ENCODE data around the gene PSMD5. TPM values are rescaled to one million over a fixed set of nuclear protein-coding genes. Genes with fewer than 3 reads are reported as not detected.

Gene PSMD5
- total and polyA plus RNA-seq, 9 of the 15 experiments (the other 6 are each of a cell fraction or from before 2014, with no cell fraction given): 46.4 to 148 (median 76.3) TPM

DNA sequence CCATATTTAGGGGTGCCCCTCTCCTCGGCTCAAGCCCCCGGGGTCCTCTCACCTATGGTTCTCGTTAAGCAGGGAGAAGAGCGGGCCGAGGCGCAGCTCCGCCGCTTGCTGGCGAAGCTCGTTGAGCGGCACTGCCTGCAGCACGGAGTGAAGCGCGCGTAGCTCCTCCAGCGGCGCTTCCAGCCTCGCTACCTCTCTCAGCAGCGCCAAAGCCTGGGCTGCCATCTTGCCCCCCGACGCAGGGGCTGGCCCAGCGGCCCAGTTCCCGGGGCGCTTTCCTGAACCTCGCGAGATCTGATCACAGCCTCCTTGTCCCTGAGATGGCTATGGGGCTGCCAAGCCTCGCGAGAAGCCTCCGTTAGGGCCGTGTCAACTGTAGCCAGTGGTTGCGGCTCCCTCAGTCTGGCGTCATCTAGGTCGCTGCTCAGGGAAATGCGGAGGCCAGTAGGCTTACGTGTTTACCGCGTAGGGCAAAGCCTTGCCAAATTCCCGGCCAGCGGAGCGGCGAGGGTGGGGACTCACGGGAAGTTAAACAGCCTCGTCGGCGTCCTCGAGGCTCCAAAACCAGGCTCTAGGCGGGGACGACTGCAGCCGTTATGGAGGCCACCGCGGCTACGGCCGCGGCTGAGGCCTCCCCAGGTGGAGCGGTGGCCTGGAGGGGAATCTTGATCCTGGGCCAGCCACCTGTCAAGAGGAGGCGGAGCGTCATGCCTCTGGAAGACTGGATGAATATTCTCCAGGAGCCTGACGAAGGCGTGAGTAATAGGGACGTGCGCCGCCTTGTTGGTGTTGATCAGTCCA, at the start of gene PSMD5 (continued):
- TF ChIP-seq, protein P1, sequence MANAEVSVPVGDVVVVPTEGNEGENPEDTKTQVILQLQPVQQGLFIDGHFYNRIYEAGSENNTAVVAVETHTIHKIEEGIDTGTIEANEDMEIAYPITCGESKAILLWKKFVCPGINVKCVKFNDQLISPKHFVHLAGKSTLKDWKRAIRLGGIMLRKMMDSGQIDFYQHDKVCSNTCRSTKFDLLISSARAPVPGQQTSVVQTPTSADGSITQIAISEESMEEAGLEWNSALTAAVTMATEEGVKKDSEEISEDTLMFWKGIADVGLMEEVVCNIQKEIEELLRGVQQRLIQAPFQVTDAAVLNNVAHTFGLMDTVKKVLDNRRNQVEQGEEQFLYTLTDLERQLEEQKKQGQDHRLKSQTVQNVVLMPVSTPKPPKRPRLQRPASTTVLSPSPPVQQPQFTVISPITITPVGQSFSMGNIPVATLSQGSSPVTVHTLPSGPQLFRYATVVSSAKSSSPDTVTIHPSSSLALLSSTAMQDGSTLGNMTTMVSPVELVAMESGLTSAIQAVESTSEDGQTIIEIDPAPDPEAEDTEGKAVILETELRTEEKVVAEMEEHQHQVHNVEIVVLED (CRISPR knock-in tag; IDR thresholded peaks at IDR 0.05): no peak
- TF ChIP-seq BRD4 (IDR thresholded peaks at IDR 0.05) (peak; percentile 97; the same call in 1 of the 2 replicates), CHD2 (IDR thresholded peaks at IDR 0.05; ENCODE audit: low read depth, low read length) (peak; percentile 99), MAFF (IDR thresholded peaks at IDR 0.05; ENCODE audit: low read length) (peak; percentile 94; the same call in 1 of the 2 replicates), FOXJ2 (tag; IDR thresholded peaks at IDR 0.05) (no peak), POLR2AphosphoS2 (IDR thresholded peaks at IDR 0.05; ENCODE audit: low read length) (0 out of 2 replicates have a peak, but pooled peaks have one; percentile 29), TOE1 (IDR thresholded peaks at IDR 0.05; ENCODE audit: borderline replicate concordance) (no peak), TOE1 (CRISPR knock-in tag; IDR thresholded peaks at IDR 0.05; ENCODE audit: borderline replicate concordance, low read depth) (no peak), BCL6 (CRISPR knock-in tag; IDR thresholded peaks at IDR 0.05) (no peak), RHOXF2B (CRISPR knock-in tag; conservative IDR thresholded peaks at IDR 0.05) (0 out of 2 replicates have a peak, but pooled peaks have one; percentile 82), SETDB1 (IDR thresholded peaks at IDR 0.05; ENCODE audit: low read length) (peak; percentile 47), HIVEP1 (CRISPR knock-in tag; IDR thresholded peaks at IDR 0.05) (no peak), RBBP5 (IDR thresholded peaks at IDR 0.05; ENCODE audit: borderline replicate concordance, insufficient read depth, low read length, poor library complexity, severe bottlenecking) (peak; percentile 98), XRCC4 (IDR thresholded peaks at IDR 0.05; ENCODE audit: extremely low read depth, insufficient read depth, insufficient read length) (no peak), ZFPM2 (CRISPR knock-in tag; IDR thresholded peaks at IDR 0.05) (0 out of 2 replicates have a peak, but pooled peaks have one; percentile 86), GABPB2 (CRISPR knock-in tag; conservative IDR thresholded peaks at IDR 0.05) (peak; percentile 78; the same call in 1 of the 2 replicates), MIER1 (IDR thresholded peaks at IDR 0.05; ENCODE audit: low read depth) (no peak), RCOR1 (IDR thresholded peaks at IDR 0.05; ENCODE audit: borderline replicate concordance in 1 of 2, low read depth in 2 of 2, low read length in 2 of 2) (peak; percentile 17 to 45), MBD2 (IDR thresholded peaks at IDR 0.05; ENCODE audit: borderline replicate concordance, low read depth) (no peak)
- TF ChIP-seq, protein P2, sequence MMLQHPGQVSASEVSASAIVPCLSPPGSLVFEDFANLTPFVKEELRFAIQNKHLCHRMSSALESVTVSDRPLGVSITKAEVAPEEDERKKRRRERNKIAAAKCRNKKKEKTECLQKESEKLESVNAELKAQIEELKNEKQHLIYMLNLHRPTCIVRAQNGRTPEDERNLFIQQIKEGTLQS (IDR thresholded peaks at IDR 0.05): no peak
- TF ChIP-seq, protein P2 (CRISPR knock-in tag; conservative IDR thresholded peaks at IDR 0.05): peak; percentile 95
- TF ChIP-seq, protein P3, sequence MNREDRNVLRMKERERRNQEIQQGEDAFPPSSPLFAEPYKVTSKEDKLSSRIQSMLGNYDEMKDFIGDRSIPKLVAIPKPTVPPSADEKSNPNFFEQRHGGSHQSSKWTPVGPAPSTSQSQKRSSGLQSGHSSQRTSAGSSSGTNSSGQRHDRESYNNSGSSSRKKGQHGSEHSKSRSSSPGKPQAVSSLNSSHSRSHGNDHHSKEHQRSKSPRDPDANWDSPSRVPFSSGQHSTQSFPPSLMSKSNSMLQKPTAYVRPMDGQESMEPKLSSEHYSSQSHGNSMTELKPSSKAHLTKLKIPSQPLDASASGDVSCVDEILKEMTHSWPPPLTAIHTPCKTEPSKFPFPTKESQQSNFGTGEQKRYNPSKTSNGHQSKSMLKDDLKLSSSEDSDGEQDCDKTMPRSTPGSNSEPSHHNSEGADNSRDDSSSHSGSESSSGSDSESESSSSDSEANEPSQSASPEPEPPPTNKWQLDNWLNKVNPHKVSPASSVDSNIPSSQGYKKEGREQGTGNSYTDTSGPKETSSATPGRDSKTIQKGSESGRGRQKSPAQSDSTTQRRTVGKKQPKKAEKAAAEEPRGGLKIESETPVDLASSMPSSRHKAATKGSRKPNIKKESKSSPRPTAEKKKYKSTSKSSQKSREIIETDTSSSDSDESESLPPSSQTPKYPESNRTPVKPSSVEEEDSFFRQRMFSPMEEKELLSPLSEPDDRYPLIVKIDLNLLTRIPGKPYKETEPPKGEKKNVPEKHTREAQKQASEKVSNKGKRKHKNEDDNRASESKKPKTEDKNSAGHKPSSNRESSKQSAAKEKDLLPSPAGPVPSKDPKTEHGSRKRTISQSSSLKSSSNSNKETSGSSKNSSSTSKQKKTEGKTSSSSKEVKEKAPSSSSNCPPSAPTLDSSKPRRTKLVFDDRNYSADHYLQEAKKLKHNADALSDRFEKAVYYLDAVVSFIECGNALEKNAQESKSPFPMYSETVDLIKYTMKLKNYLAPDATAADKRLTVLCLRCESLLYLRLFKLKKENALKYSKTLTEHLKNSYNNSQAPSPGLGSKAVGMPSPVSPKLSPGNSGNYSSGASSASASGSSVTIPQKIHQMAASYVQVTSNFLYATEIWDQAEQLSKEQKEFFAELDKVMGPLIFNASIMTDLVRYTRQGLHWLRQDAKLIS (CRISPR knock-in tag; IDR thresholded peaks at IDR 0.05): no peak
- TF ChIP-seq, protein P4, sequence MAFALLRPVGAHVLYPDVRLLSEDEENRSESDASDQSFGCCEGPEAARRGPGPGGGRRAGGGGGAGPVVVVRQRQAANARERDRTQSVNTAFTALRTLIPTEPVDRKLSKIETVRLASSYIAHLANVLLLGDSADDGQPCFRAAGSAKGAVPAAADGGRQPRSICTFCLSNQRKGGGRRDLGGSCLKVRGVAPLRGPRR (CRISPR knock-in tag; IDR thresholded peaks at IDR 0.05): no peak
